Measurements from ENCODE around the gene HOXA9. TPM values are rescaled to one million over a fixed set of nuclear protein-coding genes. Genes with fewer than 3 reads are reported as not detected.
A peak's percentile ranks its signal among the peaks of the same experiment; 100 is the strongest.

HOXA9 gene
- total RNA-seq, 1 experiment from 2014 or later = 91.0 TPM

DNA sequence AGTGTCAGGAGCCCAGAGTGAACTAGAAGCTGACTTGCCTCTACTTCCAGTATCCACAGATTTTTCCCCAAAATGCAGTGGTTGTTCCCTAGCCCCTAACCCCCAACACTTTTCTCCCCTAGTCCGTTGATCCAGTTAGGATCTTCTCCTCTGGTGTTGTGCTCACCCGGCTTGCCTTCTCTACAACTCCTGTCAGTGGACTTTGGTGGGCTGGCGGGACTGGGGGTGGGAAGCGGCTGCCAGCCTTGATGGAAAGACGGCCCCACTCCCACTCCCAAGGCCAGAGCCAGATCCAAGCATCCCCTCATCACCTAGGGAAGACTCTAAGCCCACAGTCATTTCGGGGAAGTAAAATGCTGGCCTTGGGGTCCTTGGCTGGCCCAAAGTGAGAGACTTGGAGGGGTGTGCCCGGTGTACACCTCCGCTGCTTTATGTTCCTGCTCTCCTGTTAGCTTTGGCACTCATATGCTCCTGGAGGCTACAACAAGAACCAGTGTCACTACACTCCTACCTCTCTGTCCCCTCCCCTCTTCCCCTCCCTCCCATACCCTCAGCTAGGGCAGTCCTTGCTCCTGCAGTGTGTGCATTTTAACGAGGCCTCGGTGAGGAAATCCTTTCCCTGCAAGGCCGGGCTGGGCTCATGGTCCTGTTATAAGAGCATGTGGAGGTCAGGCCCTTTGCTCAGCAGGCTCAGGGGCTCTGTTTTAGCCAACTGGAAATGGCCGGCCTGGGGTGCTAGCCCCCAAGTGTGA, 9.7 kb upstream of the HOXA9 start:
- intact Hi-C loops (cut with micrococcal nuclease) = no loop called here
- no peaks in the 10 kb centered on the region for H4K20me1 ChIP-seq (ENCODE audit: insufficient read depth)
- ATAC-seq = no peak
- RAD21 ChIA-PET (ENCODE audit: low non-redundant PET in 1 of 2, low total read pairs in 2 of 2, uncharacterized antibody in 2 of 2, unreplicated experiment in 2 of 2) = no interaction called here
- H3K9me3 ChIP-seq (ENCODE audit: control insufficient read depth in 1 of 2, insufficient read depth in 1 of 2, low read depth in 1 of 2, low read length in 2 of 2) = no peaks in the 10 kb centered on the region
- no peak overlapping the region; a peak in 1 of 4 replicates for H3K4me3 ChIP-seq (replicated peaks in 1 of 2; ENCODE audit: low read depth in 1 of 2, low read length in 2 of 2)
- POLR2A ChIA-PET = interaction anchor here (2.2 kb wide), 1 partner anchor 10 kb away, joined by 7 read pairs; the partner anchor contains the start of gene HOXA11
- H3K27me3 ChIP-seq (ENCODE audit: insufficient read depth, low read length) = no peaks in the 10 kb centered on the region
- H3K4me2 ChIP-seq (ENCODE audit: low read length) = peak overlapping the region; percentile 97
- H3K4me1 ChIP-seq (ENCODE audit: control insufficient read depth in 1 of 2, insufficient read depth in 2 of 2, low read length in 2 of 2) = peaks cover 33 to 58% of the 10 kb centered on the region in 2 experiments
- TF ChIP-seq EZH2phosphoT487 (IDR thresholded peaks at IDR 0.05; ENCODE audit: borderline replicate concordance) (no peak), CEBPB (IDR thresholded peaks at IDR 0.05; ENCODE audit: low read depth) (no peak), CBX3 (IDR thresholded peaks at IDR 0.05; ENCODE audit: low read depth) (no peak), POLR2A (IDR thresholded peaks at IDR 0.05; ENCODE audit: borderline replicate concordance, extremely low read depth, insufficient read depth, insufficient read length) (no peak), SIN3A (IDR thresholded peaks at IDR 0.05; ENCODE audit: low read depth) (no peak), POLR2AphosphoS5 (IDR thresholded peaks at IDR 0.05; ENCODE audit: low read depth, low read length) (no peak), ELF1 (IDR thresholded peaks at IDR 0.05; ENCODE audit: borderline replicate concordance, low read depth) (no peak), TCF7L2 (IDR thresholded peaks at IDR 0.05; ENCODE audit: borderline replicate concordance, extremely low read depth, insufficient read depth, insufficient read length) (no peak), SP1 (IDR thresholded peaks at IDR 0.05; ENCODE audit: low read depth) (no peak), EGR1 (IDR thresholded peaks at IDR 0.05; ENCODE audit: low read depth) (no peak), JUND (IDR thresholded peaks at IDR 0.05) (no peak), ZFX (IDR thresholded peaks at IDR 0.05) (no peak), RAD21 (IDR thresholded peaks at IDR 0.05; ENCODE audit: low read depth) (no peak), ZNF274 (IDR thresholded peaks at IDR 0.05; ENCODE audit: low read depth, low read length) (no peak), SRF (IDR thresholded peaks at IDR 0.05; ENCODE audit: low read depth) (no peak)
- TF ChIP-seq, protein P1, sequence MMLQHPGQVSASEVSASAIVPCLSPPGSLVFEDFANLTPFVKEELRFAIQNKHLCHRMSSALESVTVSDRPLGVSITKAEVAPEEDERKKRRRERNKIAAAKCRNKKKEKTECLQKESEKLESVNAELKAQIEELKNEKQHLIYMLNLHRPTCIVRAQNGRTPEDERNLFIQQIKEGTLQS (IDR thresholded peaks at IDR 0.05) = no peak
- TF ChIP-seq, protein P2, sequence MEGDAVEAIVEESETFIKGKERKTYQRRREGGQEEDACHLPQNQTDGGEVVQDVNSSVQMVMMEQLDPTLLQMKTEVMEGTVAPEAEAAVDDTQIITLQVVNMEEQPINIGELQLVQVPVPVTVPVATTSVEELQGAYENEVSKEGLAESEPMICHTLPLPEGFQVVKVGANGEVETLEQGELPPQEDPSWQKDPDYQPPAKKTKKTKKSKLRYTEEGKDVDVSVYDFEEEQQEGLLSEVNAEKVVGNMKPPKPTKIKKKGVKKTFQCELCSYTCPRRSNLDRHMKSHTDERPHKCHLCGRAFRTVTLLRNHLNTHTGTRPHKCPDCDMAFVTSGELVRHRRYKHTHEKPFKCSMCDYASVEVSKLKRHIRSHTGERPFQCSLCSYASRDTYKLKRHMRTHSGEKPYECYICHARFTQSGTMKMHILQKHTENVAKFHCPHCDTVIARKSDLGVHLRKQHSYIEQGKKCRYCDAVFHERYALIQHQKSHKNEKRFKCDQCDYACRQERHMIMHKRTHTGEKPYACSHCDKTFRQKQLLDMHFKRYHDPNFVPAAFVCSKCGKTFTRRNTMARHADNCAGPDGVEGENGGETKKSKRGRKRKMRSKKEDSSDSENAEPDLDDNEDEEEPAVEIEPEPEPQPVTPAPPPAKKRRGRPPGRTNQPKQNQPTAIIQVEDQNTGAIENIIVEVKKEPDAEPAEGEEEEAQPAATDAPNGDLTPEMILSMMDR (IDR thresholded peaks at IDR 0.05 in 2 of 3, conservative IDR thresholded peaks at IDR 0.05 in 1 of 3; ENCODE audit: borderline replicate concordance in 1 of 3, insufficient read depth in 1 of 3, low read depth in 2 of 3, low read length in 2 of 3) = no peak
- TF ChIP-seq, protein P3, sequence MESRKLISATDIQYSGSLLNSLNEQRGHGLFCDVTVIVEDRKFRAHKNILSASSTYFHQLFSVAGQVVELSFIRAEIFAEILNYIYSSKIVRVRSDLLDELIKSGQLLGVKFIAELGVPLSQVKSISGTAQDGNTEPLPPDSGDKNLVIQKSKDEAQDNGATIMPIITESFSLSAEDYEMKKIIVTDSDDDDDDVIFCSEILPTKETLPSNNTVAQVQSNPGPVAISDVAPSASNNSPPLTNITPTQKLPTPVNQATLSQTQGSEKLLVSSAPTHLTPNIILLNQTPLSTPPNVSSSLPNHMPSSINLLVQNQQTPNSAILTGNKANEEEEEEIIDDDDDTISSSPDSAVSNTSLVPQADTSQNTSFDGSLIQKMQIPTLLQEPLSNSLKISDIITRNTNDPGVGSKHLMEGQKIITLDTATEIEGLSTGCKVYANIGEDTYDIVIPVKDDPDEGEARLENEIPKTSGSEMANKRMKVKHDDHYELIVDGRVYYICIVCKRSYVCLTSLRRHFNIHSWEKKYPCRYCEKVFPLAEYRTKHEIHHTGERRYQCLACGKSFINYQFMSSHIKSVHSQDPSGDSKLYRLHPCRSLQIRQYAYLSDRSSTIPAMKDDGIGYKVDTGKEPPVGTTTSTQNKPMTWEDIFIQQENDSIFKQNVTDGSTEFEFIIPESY (IDR thresholded peaks at IDR 0.05; ENCODE audit: extremely low read depth, insufficient replicate concordance, low read length) = no peak
- H3K79me2 ChIP-seq (ENCODE audit: insufficient read depth, low read length) = peaks cover 48% of the 10 kb centered on the region
- CTCF ChIA-PET = no interaction called here
- H3K36me3 ChIP-seq (ENCODE audit: control insufficient read depth in 1 of 2, insufficient read depth in 2 of 2, low read length in 2 of 2) = no peaks in the 10 kb centered on the region
- H2AFZ ChIP-seq (ENCODE audit: low read depth, low read length, poor library complexity, severe bottlenecking) = no peak overlapping the region
- no peaks in the 10 kb centered on the region for H3K9me2 ChIP-seq (ENCODE audit: insufficient read depth)
- no peak overlapping the region for H3K27ac ChIP-seq (ENCODE audit: low read depth, low read length)
- no peak for DNase-seq (ENCODE audit: low read depth, low spot score)
- BruUV-seq (replicated peaks) = no TSS peak
- H3K9ac ChIP-seq (ENCODE audit: low read length) = peak overlapping the region; percentile 89
